ENCODE data around the gene CASP3.

Gene CASP3

GRCh38 chr4:184675821-184676492 lies 26.7 kb upstream of the CASP3 start:
- H3K4me3 ChIP-seq (ENCODE audit: low read depth, low read length): no peak overlapping the region
- H3K36me3 ChIP-seq: peaks cover 32% of the 10 kb centered on the region
- no peaks in the 10 kb centered on the region for H3K9me3 ChIP-seq (ENCODE audit: severe bottlenecking)
- TF ChIP-seq CTCF (IDR thresholded peaks at IDR 0.05; ENCODE audit: low read depth, low read length): no peak
- H3K27ac ChIP-seq: no peak overlapping the region
- no peak for DNase-seq
- no peaks in the 10 kb centered on the region for H3K27me3 ChIP-seq (ENCODE audit: insufficient read depth, low read depth, severe bottlenecking)

GRCh38 chr4:184675018-184675417 lies 25.8 kb upstream of the CASP3 start:
- H3K27me3 ChIP-seq (ENCODE audit: insufficient read depth, low read depth, severe bottlenecking): no peaks in the 10 kb centered on the region
- H3K36me3 ChIP-seq: peaks cover 30% of the 10 kb centered on the region
- H3K9me3 ChIP-seq (ENCODE audit: severe bottlenecking): no peaks in the 10 kb centered on the region
- no peak overlapping the region for H3K27ac ChIP-seq
- no peak for DNase-seq
- no peak overlapping the region for H3K4me3 ChIP-seq (ENCODE audit: low read depth, low read length)
- no peak for TF ChIP-seq CTCF (IDR thresholded peaks at IDR 0.05; ENCODE audit: low read depth, low read length)

GRCh38 chr4:184674011-184674410 lies 24.8 kb upstream of the CASP3 start:
- Histone ChIP-seq H3K36me3 (peaks cover 24% of the 10 kb centered on the region), H3K27me3 (ENCODE audit: insufficient read depth, low read depth, severe bottlenecking) (no peaks in the 10 kb centered on the region), H3K27ac (no peak overlapping the region), H3K9me3 (ENCODE audit: severe bottlenecking) (no peaks in the 10 kb centered on the region), H3K4me3 (ENCODE audit: low read depth, low read length) (no peak overlapping the region)
- no peak for DNase-seq
- TF ChIP-seq CTCF (IDR thresholded peaks at IDR 0.05; ENCODE audit: low read depth, low read length): no peak

- TF ChIP-seq CTCF (IDR thresholded peaks at IDR 0.05; ENCODE audit: low read depth, low read length): no peak
- H3K27me3 ChIP-seq (ENCODE audit: insufficient read depth, low read depth, severe bottlenecking): no peaks in the 10 kb centered on the region
- no peaks in the 10 kb centered on the region for H3K9me3 ChIP-seq (ENCODE audit: severe bottlenecking)
- peaks cover 31% of the 10 kb centered on the region for H3K36me3 ChIP-seq
- no peak overlapping the region for H3K27ac ChIP-seq
- no peak for DNase-seq
- H3K4me3 ChIP-seq (ENCODE audit: low read depth, low read length): no peak overlapping the region
Measured at GRCh38 chr4:184672741-184673140, 23.5 kb upstream of the CASP3 start.

- no peak for TF ChIP-seq CTCF (IDR thresholded peaks at IDR 0.05; ENCODE audit: low read depth, low read length)
- no peak for DNase-seq
- Histone ChIP-seq H3K27ac (no peak overlapping the region), H3K27me3 (ENCODE audit: insufficient read depth, low read depth, severe bottlenecking) (no peaks in the 10 kb centered on the region), H3K9me3 (ENCODE audit: severe bottlenecking) (no peaks in the 10 kb centered on the region), H3K36me3 (peaks cover 43% of the 10 kb centered on the region), H3K4me3 (ENCODE audit: low read depth, low read length) (no peak overlapping the region)
Measured at GRCh38 chr4:184671101-184671500, 21.9 kb upstream of the CASP3 start.

GRCh38 chr4:184669251-184669650 lies 20.0 kb upstream of the CASP3 start:
- no peak for TF ChIP-seq CTCF (IDR thresholded peaks at IDR 0.05; ENCODE audit: low read depth, low read length)
- no peak for DNase-seq
- no peak overlapping the region for H3K4me3 ChIP-seq (ENCODE audit: low read depth, low read length)
- no peak overlapping the region for H3K27ac ChIP-seq
- no peaks in the 10 kb centered on the region for H3K27me3 ChIP-seq (ENCODE audit: insufficient read depth, low read depth, severe bottlenecking)
- no peaks in the 10 kb centered on the region for H3K9me3 ChIP-seq (ENCODE audit: severe bottlenecking)
- H3K36me3 ChIP-seq: peaks cover 35% of the 10 kb centered on the region
